Right lobe of liver (tissue), 4 donors: ENCODE measurements around the gene ANKRD60.

Source experiments
- CTCF ChIP-seq, 4 donors: fragments of 200-600 bp in 3 of 4; fragments of 450-650 bp in 1 of 4; IDR thresholded peaks; one replicate each; pipeline versions ENCODE4 v1.5.1 to v1.8.0; 2016 to 2022; ENCODE audit warnings: antibody characterized with exemption in 4 of 4, mild to moderate bottlenecking in 2 of 4
- POLR2A ChIP-seq: fragments of 450-650 bp; IDR thresholded peaks from one replicate; pipeline ENCODE4 v1.6.1; 2017; ENCODE audit warnings: antibody characterized with exemption, mild to moderate bottlenecking
- donor health status: DM: no; HTN: no; CAD: no.
- donor health status: DM: no; HTN: no; CAD: no.
- donor health status: DM: no; HTN: yes; CAD: no.

DNA sequence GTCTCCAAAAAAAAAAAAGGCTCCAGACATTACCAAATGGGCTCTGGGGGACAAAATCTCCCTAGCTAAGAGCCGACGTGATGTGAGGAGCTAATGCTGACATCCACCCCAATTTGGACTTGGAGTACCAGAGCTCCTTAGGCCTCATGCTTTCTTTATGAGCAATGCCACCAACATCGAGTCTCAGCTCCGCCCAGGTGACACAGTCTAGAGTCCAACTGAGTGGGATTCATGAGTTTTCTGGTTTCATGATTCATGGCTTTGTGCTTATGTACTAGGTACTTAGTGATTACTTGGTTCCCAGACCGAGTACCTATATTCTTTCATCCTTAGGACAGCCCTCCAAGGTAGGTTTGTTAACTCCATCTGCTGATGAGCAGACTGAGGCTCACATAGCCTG, 4.4 kb downstream of the ANKRD60 start:
- no peak for TF ChIP-seq CTCF (IDR thresholded peaks at IDR 0.05)
- no peak for TF ChIP-seq POLR2A
